ENCODE measurements around the gene ANKRD13C.
"Not testable (repeated sequence)": the region's sequence is repeated elsewhere in the genome, so short reads cannot be mapped to it uniquely, and the experiment has no call there.

ANKRD13C gene

GRCh38 chr1:70354332-70355110 is at the start of gene ANKRD13C:
ANKRD13C (minus strand) TSS chr1:70354722; CDS start chr1:70354408, 314 bp downstream.
- DNase-seq, result peak; percentile 62 to 95 (median 88)

GRCh38 chr1:70403759-70404158 is 49.2 kb upstream of the ANKRD13C start:
- no peak for DNase-seq

- DNase-seq, result no peak
These were observed 47.5 kb upstream of the ANKRD13C start for GRCh38 chr1:70401974-70402373.

- DNase-seq, result no peak
These were observed 45.8 kb upstream of the ANKRD13C start for GRCh38 chr1:70400335-70400734.

GRCh38 chr1:70397013-70397412 is 42.5 kb upstream of the ANKRD13C start:
- no peak for DNase-seq

- no peak for DNase-seq
These were observed 42.1 kb upstream of the ANKRD13C start for GRCh38 chr1:70396607-70397006.

GRCh38 chr1:70392626-70393025 is 38.1 kb upstream of the ANKRD13C start:
- DNase-seq, result no peak

- DNase-seq, result no peak
These were observed 33.0 kb upstream of the ANKRD13C start for GRCh38 chr1:70387507-70387906.

- DNase-seq, result no peak
These were observed 31.6 kb upstream of the ANKRD13C start for GRCh38 chr1:70386121-70386520.

- no peak for DNase-seq
These were observed 31.0 kb upstream of the ANKRD13C start for GRCh38 chr1:70385477-70385876.

- DNase-seq, result no peak
These were observed 30.0 kb upstream of the ANKRD13C start for GRCh38 chr1:70384542-70384941.

- no peak for DNase-seq
These were observed 29.0 kb upstream of the ANKRD13C start for GRCh38 chr1:70383483-70383882.

GRCh38 chr1:70382682-70383081 is 28.2 kb upstream of the ANKRD13C start:
- DNase-seq, result no peak

- DNase-seq, result no peak
These were observed 21.7 kb upstream of the ANKRD13C start for GRCh38 chr1:70376196-70376595.

GRCh38 chr1:70373580-70373979 is 19.1 kb upstream of the ANKRD13C start:
- DNase-seq, result not testable (repeated sequence)

- no peak for DNase-seq
These were observed 17.9 kb upstream of the ANKRD13C start for GRCh38 chr1:70372426-70372825.

GRCh38 chr1:70371586-70371985 is 17.1 kb upstream of the ANKRD13C start:
- not testable (repeated sequence) for DNase-seq

- not testable (repeated sequence) for DNase-seq
These were observed 12.9 kb upstream of the ANKRD13C start for GRCh38 chr1:70367397-70367796.

GRCh38 chr1:70366997-70367396 is 12.5 kb upstream of the ANKRD13C start:
- DNase-seq, result not testable (repeated sequence)

GRCh38 chr1:70366425-70366952 is 12.0 kb upstream of the ANKRD13C start:
- not testable (repeated sequence) for DNase-seq

- no peak for DNase-seq
These were observed 9.9 kb upstream of the ANKRD13C start for GRCh38 chr1:70364439-70364838.

GRCh38 chr1:70361727-70362398 is 7.3 kb upstream of the ANKRD13C start:
- no peak for DNase-seq

GRCh38 chr1:70360321-70360720 is 5.8 kb upstream of the ANKRD13C start:
- no peak for DNase-seq

Measured in anterior cingulate cortex (tissue), 58 donors.